Breast epithelium (tissue), 4 donors: ENCODE measurements around the gene TRIM65. TPM values are rescaled to one million over a fixed set of nuclear protein-coding genes. Genes with fewer than 3 reads are reported as not detected.
"Not testable (repeated sequence)": the region's sequence is repeated elsewhere in the genome, so short reads cannot be mapped to it uniquely, and the experiment has no call there.

Source experiments
- DNase-seq, 2 donors: peaks; one replicate each; pipeline ENCODE4 v3.0.0-alpha.2; 2019; ENCODE audit warnings: low spot score in 2 of 2
- H3K27ac ChIP-seq, 2 donors: fragments of 200-600 bp; sonication (generic) in 1 of 2; one replicate each; pipeline ENCODE4 v1.5.1; 2016 to 2019; ENCODE audit warnings: mild to moderate bottlenecking in 1 of 2
- H3K27me3 ChIP-seq, 2 donors: fragments of 200-600 bp; sonication (generic) in 1 of 2; one replicate each; pipeline versions ENCODE4 v1.5.1 to v1.6.0; 2017 to 2019; ENCODE audit warnings: control low read depth in 1 of 2, mild to moderate bottlenecking in 1 of 2
- H3K36me3 ChIP-seq: fragments of 200-600 bp; one replicate; pipeline ENCODE4 v1.5.1; 2019
- H3K4me1 ChIP-seq, 2 donors: fragments of 200-600 bp; sonication (generic); one replicate each; pipeline ENCODE4 v1.5.1; 2016 to 2019; ENCODE audit warnings: control low read depth in 1 of 2
- H3K4me3 ChIP-seq, 3 donors: fragments of 200-600 bp; sonication (generic); 1 replicate in 2 of 3; 2 replicates in 1 of 3; pipeline ENCODE4 v1.5.1; 2016 to 2019; ENCODE audit warnings: mild to moderate bottlenecking in 3 of 3, moderate library complexity in 2 of 3
- H3K9me3 ChIP-seq, 2 donors: fragments of 200-600 bp; sonication (generic) in 1 of 2; one replicate each; pipeline ENCODE4 v1.5.1; 2016 to 2019; ENCODE audit warnings: control low read depth in 1 of 2
- POLR2A ChIP-seq: fragments of 450-650 bp; IDR thresholded peaks from one replicate; pipeline ENCODE4 v1.6.1; 2016; ENCODE audit warnings: antibody characterized with exemption, mild to moderate bottlenecking, moderate library complexity
- POLR2AphosphoS5 ChIP-seq, 3 donors: sonication (generic); formaldehyde crosslinking; IDR thresholded peaks; one replicate each; pipeline ENCODE4 v1.6.1; 2017; ENCODE audit warnings: antibody characterized with exemption in 3 of 3
- intact Hi-C: fragments of 100-400 bp; cut with DNase I; formaldehyde crosslinking; loops from one replicate; pipeline ENCODE4 v1.15.1; 2023; ENCODE audit warnings: low total_unique reads
- total RNA-seq, 3 donors: library from RNA; depleted of rRNA; stranded (reverse); fragments of >200 nt; gene quantifications; one replicate each; pipeline ENCODE4 v1.1.0, GENCODE V29; 2016
- TF ChIP-seq, protein P1 (sequence below), 3 donors: fragments of 450-650 bp; IDR thresholded peaks; one replicate each; pipeline ENCODE4 v1.5.1; 2016 to 2017; ENCODE audit warnings: antibody characterized with exemption in 3 of 3, mild to moderate bottlenecking in 3 of 3, moderate library complexity in 3 of 3

TRIM65 gene
- total RNA-seq, 3 donors from 2014 or later, result 16.7 to 28.8 (median 23.3) TPM

DNA sequence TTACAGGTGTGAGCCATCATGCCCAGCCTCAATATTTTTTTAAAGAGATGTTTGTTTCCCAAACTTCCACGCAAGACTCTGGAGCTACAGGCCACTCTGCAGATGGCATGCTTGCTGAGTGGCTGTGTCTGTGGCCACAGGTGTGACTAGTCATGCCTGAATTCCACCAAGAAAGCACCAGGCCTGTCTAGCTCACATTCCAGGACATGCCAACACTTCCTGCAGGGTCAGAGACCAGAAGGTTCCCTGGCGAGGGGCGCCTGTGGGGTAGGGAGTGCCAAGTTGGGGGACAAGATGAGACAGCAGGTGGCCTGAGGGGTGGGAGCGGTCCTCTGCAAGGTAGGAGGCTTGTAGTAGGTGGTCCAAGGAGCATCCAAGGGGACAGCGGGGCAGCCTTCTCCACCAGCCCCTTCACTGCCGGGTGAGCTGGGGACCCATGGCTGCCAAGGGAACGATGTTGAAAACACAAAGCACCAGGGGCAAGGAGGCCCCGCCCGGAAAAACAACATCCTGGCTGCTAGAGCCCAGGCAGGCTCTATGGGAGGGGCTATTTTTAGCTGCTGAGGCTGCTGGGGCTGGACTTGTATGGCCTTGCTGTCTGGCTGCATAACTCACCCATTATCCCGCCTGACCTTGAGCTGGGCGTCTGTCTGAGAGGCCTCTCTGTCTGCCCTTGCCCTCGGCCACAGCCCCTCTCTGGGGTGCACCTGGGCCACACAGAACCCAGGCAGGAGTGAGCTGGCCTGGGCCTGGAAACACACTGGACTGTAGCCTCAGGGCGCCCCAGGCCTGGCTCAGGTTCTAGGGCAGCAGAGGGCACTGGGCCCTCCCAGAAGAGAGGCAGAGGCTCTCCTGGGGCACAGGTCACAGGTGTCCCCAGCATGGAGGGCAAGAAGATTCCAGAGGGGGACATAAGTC lies 24.1 kb downstream of the TRIM65 start:
- peaks cover 19 to 43% of the 10 kb centered on the region in 2 donors for H3K4me1 ChIP-seq
- no peaks in the 10 kb centered on the region for H3K27me3 ChIP-seq
- H3K36me3 ChIP-seq, result no peaks in the 10 kb centered on the region
- DNase-seq, result peak; percentile 75 to 86
- no peak for TF ChIP-seq POLR2A
- TF ChIP-seq, protein P1, sequence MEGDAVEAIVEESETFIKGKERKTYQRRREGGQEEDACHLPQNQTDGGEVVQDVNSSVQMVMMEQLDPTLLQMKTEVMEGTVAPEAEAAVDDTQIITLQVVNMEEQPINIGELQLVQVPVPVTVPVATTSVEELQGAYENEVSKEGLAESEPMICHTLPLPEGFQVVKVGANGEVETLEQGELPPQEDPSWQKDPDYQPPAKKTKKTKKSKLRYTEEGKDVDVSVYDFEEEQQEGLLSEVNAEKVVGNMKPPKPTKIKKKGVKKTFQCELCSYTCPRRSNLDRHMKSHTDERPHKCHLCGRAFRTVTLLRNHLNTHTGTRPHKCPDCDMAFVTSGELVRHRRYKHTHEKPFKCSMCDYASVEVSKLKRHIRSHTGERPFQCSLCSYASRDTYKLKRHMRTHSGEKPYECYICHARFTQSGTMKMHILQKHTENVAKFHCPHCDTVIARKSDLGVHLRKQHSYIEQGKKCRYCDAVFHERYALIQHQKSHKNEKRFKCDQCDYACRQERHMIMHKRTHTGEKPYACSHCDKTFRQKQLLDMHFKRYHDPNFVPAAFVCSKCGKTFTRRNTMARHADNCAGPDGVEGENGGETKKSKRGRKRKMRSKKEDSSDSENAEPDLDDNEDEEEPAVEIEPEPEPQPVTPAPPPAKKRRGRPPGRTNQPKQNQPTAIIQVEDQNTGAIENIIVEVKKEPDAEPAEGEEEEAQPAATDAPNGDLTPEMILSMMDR (IDR thresholded peaks at IDR 0.05), result peak in 1 of 3 donors; percentile 10
- peak in 2 of 3 donors; percentile 37 to 58 for TF ChIP-seq POLR2AphosphoS5 (IDR thresholded peaks at IDR 0.05)
- no peaks in the 10 kb centered on the region for H3K9me3 ChIP-seq
- H3K4me3 ChIP-seq, result peak overlapping the region in 1 of 3 donors; percentile 29
- H3K27ac ChIP-seq, result peak overlapping the region; percentile 95 to 97
- intact Hi-C loops, result no loop called here

DNA sequence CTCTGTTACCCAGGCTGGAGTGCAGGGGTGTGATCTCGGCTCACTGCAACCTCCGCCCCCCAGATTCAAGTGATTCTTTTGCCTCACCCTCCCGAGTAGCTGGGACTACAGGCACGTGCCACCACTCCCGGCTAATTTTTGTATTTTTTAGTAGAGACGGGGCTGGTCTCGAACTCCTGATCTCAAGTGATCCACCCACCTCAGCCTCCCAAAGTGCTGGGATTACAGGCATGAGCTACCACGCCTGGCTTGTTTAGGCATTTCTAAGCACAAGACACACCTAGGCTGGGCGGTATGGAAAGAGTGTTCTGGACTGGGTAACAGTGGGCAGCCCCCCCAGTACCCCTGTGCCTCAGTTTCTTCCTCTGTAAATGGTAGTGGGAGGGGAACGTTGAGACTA lies 26.5 kb downstream of the TRIM65 start:
- H3K27me3 ChIP-seq, H3K9me3 ChIP-seq, H3K36me3 ChIP-seq, intact Hi-C loops, DNase-seq: not testable (repeated sequence)
- H3K4me3 ChIP-seq, result peak overlapping the region; percentile 29 to 52 (median 35)
- H3K27ac ChIP-seq, result peak overlapping the region; percentile 95 to 96
- H3K4me1 ChIP-seq, result peaks cover 13 to 25% of the 10 kb centered on the region in 2 donors

DNA sequence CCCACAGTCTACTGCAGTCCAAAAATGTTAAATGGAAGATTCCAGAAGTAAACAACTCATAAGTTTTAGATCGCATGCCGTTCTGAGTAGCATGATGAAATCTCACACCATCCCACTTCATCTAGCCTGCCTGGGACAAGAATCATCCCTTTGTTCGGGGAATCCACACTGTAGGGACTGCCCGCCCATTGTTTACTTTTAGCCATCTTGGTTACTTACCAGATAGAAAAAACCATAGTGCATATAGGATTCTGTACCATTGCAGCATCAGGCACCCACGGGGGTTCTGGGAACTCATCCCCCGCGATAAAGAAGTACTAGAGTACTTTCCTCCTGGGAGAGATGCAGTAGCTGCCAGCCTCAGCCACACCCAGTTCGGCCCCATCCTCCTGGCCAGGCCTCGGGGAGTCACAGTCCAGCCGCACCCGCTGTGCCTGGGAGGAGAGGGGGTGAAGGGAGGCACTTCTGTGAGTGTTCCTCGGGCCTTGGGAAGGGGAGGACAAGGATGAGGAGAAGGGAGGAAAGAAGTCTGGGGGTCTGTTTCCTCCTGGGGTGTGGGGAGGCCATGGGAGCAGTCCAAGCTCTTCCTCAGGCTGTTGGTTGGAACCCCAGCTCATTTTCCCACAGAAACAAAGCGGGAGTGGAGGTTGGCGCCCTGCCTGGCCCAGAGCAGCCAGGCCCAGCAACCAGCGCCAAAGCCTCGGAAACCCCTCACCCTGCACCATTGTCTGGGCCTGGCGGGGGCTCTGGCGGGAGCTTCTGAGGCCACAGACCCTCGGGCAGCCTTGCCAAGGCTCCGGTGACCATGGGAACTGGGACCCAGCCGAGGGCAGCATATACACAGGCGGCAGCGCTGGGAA lies 27.2 kb downstream of the TRIM65 start:
- TF ChIP-seq, protein P1 (IDR thresholded peaks at IDR 0.05), result no peak
- peak in 1 of 3 donors; percentile 7 for TF ChIP-seq POLR2AphosphoS5 (IDR thresholded peaks at IDR 0.05)
- no peak for TF ChIP-seq POLR2A
- H3K4me3 ChIP-seq, result peak overlapping the region; percentile 29 to 52 (median 35)
- peaks cover 13 to 19% of the 10 kb centered on the region in 2 donors for H3K4me1 ChIP-seq
- no peaks in the 10 kb centered on the region for H3K9me3 ChIP-seq
- peak overlapping the region; percentile 95 to 96 for H3K27ac ChIP-seq
- no peaks in the 10 kb centered on the region for H3K27me3 ChIP-seq
- no peaks in the 10 kb centered on the region for H3K36me3 ChIP-seq
- intact Hi-C loops, result no loop called here
- DNase-seq, result peak in 1 of 2 donors; percentile 61

DNA sequence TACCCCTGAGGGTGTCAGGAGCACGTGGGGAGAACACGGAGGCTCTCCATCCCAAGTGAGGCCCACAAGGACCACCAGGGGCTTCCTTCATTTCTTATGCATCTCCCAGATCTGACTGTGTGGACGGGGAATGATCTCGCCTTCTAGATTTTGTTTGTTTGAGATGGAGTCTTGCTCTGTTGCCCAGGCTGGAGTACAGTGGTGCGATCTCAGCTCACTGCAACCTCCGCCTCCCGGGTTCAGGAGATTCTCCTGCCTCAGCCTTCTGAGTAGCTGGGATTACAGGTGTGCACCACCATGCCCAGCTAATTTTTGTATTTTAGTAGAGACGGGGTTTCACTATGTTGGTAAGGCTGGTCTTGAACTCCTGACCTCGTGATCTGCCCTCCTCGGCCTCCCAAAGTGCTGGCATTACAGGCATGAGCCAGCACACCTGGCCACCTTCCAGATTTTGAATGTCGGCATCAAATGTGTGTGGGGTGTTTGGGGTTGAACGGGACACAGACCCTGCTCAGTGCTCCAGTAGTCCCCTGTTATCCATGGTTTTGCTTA lies 27.9 kb downstream of the TRIM65 start:
- intact Hi-C loops, H3K36me3 ChIP-seq, H3K27me3 ChIP-seq, H3K9me3 ChIP-seq: not testable (repeated sequence)
- Histone ChIP-seq H3K4me3 (peak overlapping the region in 1 of 3 donors; percentile 52), H3K27ac (peak overlapping the region; percentile 95 to 96), H3K4me1 (peaks cover 11 to 16% of the 10 kb centered on the region in 2 donors)
- DNase-seq, result peak in 1 of 2 donors; percentile 47

DNA sequence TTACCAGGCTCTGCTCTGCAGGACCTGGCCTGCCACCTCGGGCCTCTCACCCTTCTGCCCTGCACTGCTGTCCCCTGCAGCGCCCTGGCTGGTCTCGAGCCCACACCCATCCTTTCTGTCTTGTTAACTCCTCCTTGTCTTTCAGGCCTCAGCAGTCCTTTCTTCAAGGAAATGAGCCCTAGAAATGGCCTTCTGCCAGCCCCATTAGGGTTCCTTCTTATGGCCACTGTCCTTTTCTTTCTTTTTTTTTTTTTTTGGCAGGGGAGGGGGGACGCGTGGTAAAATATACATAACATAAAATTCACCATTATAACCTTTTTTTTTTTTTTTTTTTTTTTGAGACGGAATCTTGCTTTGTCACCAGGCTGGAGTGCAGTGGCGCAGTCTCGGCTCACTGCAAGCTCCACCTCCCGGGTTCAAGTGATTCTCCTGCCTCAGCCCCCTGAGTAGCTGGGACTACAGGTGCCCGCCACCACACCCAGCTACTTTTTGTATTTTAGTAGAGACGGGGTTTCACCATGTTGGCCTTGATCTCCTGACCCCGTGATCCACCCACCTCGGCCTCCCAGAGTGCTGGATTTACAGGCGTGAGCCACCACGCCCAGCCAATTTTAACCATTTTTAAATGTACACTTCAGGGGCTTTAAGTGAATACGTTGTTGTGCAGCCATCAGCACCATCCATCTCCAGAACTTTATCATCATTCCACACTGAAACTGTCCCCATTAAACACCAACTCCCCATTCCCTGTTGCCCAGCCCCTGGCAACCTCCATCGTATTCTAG lies 31.2 kb downstream of the TRIM65 start:
- H3K4me3 ChIP-seq, H3K36me3 ChIP-seq, intact Hi-C loops, H3K27me3 ChIP-seq, H3K9me3 ChIP-seq, H3K4me1 ChIP-seq, DNase-seq: not testable (repeated sequence)
- peak overlapping the region; percentile 25 to 71 for H3K27ac ChIP-seq

DNA sequence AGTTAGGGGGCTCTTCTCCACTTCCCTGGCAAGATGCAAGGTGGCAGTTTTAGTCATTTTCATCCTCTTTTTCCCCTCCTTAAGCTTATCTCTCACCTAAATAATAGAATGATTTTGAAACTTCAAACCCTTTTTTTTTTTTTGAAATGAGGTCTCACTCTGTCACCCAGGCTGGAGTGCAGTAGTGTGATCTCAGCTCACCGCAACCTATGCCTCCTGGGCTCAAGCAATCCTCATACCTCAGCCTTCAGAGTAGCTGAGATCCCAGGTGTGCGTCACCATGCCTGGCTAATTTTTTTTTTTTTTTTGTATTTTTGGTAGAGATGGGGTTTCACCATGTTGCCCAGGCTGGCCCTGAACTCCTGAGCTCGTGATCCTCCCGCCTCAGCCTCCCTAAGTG lies 31.9 kb downstream of the TRIM65 start:
- H3K4me3 ChIP-seq, H3K36me3 ChIP-seq, intact Hi-C loops, DNase-seq, H3K9me3 ChIP-seq, H3K4me1 ChIP-seq, H3K27me3 ChIP-seq: not testable (repeated sequence)
- peak overlapping the region; percentile 71 to 82 for H3K27ac ChIP-seq
